Vagina (tissue), 2 donors: Measurements from ENCODE around the gene TRIM46.

Experiments used
- POLR2A ChIP-seq, 2 donors: fragments of 450-650 bp; IDR thresholded peaks; one replicate each; pipeline ENCODE4 v1.6.1; 2017; ENCODE audit warnings: antibody characterized with exemption in 2 of 2, mild to moderate bottlenecking in 2 of 2, moderate library complexity in 2 of 2
- TF ChIP-seq, protein P1 (sequence below), 3 experiments: fragments of 450-650 bp in 2 of 3; fragments of 200-600 bp in 1 of 3; sonication (generic) in 1 of 3; IDR thresholded peaks; one replicate each; pipeline ENCODE4 v1.5.1; 2017 to 2019; ENCODE audit warnings: antibody characterized with exemption in 3 of 3, mild to moderate bottlenecking in 2 of 3, moderate library complexity in 2 of 3

DNA sequence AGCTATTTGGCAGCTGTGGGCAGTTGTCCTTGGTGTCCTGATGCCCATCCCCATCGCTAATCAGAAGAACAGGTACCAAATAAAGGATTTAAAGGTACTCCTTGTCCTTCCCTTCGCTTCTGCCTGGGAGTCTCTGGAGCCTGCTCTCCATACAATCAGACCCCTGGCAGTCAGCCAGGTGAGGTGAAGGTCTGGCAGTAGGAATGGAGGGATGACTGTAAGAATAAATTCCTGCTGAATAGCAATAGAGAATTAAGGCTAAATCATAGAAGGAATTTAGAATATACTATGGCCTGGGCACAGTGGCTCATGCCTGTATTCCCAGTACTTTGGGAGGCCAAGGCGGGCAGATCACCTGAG, 24.9 kb downstream of the TRIM46 start:
- TF ChIP-seq, protein P1, sequence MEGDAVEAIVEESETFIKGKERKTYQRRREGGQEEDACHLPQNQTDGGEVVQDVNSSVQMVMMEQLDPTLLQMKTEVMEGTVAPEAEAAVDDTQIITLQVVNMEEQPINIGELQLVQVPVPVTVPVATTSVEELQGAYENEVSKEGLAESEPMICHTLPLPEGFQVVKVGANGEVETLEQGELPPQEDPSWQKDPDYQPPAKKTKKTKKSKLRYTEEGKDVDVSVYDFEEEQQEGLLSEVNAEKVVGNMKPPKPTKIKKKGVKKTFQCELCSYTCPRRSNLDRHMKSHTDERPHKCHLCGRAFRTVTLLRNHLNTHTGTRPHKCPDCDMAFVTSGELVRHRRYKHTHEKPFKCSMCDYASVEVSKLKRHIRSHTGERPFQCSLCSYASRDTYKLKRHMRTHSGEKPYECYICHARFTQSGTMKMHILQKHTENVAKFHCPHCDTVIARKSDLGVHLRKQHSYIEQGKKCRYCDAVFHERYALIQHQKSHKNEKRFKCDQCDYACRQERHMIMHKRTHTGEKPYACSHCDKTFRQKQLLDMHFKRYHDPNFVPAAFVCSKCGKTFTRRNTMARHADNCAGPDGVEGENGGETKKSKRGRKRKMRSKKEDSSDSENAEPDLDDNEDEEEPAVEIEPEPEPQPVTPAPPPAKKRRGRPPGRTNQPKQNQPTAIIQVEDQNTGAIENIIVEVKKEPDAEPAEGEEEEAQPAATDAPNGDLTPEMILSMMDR (IDR thresholded peaks at IDR 0.05) = no peak
- TF ChIP-seq POLR2A (IDR thresholded peaks at IDR 0.05) = no peak
